ENCODE results near the gene FATE1.

- no peak for TF ChIP-seq POLR2A (IDR thresholded peaks at IDR 0.05)
- no peak for TF ChIP-seq CTCF (IDR thresholded peaks at IDR 0.05)
- TF ChIP-seq EP300 (IDR thresholded peaks at IDR 0.05): no peak
- TF ChIP-seq POLR2AphosphoS5 (IDR thresholded peaks at IDR 0.05): no peak
These were observed 19.4 kb downstream of the FATE1 start for GRCh38 chrX:151735219-151735618.

Measured in upper lobe of left lung (tissue), 4 donors.